Left hindlimb (tissue), 1 donor: ENCODE data around the gene NSUN7.

Source experiments
- DNase-seq: peaks from one replicate; pipeline ENCODE4 v3.0.0-alpha.2; 2018

Gene NSUN7

DNA sequence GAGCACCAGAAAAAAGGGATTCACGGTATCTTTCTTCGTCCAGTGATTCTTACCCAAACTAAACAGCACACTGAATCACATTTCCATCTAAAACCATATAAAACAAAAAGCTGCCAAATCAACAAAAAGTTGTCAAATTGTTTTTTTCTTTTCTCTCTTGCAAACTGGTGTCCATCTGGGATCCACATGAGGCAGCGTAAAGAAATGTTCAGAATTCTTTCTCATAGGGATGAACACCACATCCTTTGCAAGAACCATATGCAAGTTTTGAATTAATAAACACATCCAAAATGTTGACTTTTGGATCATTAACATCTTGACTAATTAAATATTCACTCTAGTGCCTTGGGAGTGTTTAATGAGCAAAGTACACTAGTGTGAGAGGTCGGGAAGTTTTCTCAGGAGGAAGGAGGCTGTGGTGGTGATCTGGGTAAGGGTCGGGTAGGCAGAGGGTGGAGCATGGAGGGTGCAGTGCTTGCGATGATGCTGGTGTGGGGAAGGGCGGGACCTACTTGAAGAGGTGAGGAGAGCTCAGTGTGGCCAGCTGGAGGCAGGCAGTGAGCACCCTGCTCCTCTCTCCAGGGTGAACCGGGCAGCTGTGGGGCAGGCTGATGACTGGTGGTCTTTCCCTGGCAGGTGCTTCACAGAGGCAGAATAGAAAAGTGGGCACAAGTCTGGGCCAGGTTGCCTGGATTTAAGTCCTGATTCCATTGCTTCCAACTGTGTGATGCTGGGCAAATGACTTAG lies 72.8 kb downstream of the NSUN7 start:
- DNase-seq, result no peak

DNA sequence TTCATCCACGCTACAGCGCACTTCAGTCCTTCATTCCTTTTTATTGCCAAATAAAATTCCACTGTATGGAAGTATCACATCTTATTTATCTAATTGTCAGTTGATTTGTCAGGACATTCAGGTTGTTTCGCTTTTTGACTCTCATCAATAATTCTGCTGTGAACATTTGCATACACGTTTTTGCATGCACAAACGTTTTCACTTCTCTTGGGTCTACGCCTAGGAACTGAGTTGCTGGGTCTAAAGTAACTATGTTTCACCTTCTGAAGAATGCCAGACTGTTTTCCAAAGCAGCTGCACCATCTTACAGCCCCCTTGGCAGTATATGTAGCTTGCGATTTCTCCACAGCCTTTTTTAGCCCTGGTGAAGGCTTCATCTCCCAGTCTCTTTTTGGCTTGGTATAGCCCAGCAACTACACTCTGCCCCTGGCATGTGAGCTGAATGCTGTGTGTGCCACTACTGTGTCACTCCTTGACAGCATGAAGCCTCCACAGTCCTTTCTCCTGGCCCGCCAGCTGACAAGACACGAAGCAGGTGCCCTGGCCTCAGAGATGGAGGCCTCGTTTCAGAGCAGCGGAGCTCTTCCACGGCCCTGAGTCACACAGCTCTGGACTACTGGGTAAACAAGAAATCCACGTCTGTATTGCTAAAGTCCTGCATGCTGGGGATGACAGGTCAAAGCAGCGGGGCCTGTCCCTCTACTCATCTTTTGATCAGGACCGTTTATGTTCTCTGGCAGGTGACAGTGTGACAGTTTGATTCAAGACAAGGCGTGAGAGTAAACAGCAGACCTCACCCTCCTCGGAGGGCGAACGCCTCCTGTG lies 75.5 kb downstream of the NSUN7 start:
- DNase-seq, result no peak

DNA sequence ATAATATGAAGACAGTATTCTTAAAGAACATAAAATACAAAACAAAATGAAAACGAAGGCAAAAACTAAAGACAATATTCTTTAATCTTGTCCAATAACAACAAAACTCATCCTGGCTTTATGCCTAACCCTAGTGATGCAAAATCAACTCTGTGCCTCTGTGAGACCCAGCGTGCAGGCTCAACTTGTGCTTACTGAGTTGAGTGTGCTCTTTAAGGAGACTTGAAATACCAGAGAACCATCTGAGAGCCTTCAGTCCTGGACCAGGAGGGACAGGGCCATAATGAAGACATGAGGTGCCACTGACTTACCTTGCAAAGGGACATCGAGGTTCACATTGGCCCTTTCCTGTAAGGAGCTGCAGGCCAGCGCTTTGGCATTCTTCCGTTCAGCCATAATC lies 77.1 kb downstream of the NSUN7 start:
- no peak for DNase-seq

DNA sequence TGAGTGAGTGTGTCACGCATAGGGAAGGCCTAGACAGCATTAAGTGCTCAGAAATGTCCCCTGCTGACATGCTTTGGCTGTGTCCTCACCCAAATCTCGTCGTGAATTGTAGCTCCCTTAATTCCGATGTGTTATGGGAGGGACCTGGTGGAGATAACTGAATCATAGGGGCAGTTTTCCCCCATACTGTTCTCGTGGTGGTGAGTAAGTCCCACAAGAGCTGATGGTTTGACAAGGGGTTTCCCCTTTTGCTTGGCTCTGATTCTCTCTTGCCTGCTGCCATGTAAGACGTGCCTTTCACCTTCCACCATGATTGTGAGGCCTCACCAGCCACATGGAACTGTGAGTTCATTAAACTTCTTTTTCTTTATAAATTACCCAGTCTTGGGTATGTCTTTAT lies 78.0 kb downstream of the NSUN7 start:
- DNase-seq, result no peak

DNA sequence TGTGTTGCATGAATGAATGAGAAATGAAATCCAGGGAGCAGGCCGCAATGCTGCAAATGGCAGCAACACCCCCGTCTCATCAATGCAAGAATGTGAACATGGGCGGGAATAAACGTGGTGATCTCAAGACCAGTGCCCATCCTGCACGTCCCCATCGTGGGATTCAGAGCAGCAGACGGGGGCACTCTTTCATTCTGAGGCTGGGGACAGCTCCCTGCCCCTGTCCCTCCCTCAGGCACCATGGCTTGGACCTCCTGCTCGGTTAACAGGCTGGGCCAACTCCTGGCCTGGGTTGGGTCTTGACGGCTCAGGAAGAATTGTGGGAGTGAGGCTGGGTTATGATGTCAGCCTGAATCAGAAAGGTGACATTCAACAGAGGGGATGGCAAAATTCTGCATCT lies 78.9 kb downstream of the NSUN7 start:
- no peak for DNase-seq

DNA sequence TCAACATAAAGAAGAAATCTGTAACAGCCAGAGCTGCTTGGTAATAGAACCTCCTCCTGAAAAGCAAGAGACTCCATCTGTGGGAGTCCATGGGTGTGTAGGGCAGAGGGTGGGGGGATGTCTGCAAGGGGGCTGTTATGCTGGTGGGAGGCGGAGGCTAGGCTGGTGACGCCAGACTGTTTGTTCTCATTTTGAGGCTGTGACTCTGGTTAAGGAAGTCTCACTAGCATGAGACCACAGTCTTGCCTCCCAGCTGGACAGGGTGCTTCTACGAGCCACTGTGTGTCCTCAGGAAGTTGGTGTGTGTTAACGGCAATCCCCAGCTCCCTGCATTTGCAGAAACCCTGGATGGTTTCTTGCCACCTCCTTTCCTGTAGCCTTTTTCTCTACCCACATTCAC lies 79.8 kb downstream of the NSUN7 start:
- DNase-seq, result no peak

DNA sequence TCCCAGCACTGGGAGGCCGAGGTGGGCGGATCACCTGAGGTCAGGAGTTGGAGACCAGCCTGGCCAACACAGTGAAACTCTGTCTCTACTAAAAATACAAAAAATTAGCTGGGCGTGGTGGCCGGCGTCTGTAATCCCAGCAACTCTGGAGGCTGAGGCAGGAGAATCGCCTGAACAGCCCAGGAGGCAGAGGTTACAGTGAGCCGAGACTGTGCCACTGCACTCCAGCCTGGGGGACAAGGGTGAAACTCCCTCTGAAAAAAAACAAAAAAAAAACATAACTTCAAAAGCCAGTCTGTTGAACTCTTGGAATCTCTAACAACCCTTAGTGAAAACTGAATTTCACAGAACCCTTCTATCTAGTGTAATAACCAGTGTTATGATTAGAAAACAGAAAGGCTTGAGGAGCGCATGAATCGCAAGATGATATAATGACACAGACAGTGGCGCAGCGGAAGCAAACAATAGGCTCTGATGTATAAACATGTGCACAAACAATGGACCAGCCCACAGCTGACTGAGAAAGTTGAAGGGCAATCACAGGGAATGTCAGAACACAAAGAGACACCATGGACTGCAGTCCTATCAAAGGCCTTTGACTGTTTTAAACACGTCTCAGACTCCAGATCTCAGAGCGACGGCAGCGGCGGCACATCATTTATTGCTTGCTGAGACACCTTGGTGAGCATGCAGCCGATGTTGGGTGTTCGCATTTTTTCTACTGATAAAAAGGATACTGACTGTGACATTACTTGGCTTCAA lies 81.6 kb downstream of the NSUN7 start:
- DNase-seq, result no peak

DNA sequence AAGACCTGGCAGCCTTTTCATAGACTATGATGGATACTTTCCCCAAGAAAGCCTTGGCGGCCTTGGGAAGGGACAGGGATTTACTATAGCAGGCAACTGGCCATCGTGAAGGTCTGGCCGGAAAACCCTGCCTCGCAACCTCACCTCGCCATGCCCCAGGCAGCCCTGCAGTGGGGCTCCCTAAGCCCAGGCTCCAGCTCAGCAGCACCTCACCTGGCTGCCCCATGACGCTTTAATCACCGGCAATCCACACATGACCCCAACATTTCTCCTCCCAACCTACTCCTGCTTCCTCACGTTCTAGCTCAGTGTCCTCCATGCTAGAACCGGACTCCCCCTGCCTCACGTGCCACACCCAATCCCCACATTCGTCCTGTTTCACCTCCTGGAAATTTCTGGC lies 82.4 kb downstream of the NSUN7 start:
- DNase-seq, result no peak

DNA sequence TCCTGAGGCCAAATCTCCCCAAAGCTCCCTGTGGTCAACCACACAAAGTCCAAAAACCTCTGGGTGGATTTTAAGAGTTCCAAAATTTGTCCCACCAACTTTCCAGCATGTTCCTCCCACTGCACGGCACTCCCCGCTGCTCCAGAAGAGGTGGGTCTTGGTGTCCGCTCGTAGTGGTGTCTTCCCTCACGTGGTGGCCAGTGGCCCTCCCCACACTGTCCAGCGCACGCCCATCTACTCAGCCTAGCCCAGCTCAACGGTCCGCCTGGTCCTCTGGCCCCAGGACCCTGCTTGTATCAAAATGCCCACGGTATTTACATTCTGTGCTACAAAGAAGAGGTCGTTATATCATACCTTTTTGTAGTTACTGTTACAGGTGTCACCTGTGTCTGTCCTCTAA lies 83.5 kb downstream of the NSUN7 start:
- DNase-seq, result no peak

DNA sequence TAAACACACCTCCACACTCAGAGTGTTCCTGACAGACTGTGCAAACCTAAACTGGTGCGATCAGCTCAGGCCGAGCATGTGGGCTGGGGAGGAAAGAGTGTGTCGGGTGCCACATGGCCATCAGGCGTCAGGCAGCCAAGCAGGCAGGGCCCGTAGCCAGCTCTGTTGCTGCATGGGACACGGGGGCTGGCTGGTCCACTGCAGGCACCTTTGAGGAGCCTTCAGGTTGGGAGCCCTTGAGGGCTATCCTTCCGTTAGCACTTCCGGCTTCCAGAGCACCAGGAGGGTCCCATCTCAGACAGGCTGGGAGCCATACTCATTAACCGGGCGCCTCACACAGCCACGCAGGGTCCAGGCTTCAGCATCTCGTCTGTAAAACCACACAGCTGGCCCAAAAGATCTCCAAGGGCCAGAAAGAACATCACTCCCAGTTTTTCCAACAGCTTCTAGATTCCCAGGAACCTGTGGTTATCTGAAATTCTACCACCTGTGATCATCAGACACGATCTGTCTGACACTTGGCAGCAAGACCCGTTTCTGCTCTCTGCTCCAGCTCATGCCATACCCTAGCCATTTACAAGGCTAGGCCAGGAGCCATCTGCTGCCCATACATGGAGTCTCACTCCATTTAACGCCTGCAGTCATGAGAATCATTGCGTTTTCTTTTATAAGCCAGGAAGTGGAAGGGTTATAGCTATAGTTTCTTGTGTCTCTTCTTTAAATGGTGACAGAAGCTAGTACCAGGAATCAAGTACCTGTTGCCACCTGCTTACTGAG lies 87.5 kb downstream of the NSUN7 start:
- no peak for DNase-seq

DNA sequence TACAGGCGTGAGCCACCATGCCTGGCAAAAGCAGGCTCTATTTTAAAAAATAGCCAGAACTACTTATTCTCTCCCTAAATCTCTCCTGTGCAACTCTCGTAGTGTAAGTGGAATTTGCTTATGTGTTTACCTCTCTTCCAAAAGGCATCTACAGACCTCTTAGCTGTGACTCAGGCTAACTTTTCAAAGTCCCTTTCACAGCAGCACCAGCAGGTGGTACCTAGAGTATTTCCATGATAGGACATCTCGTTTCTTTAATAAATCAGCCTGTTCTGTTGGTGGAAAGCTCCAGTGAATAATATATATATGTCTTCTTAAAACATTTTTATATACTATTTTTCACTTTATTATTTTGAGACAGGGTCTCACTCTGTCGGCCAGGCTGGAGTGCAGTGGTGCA lies 89.0 kb downstream of the NSUN7 start:
- no peak for DNase-seq

DNA sequence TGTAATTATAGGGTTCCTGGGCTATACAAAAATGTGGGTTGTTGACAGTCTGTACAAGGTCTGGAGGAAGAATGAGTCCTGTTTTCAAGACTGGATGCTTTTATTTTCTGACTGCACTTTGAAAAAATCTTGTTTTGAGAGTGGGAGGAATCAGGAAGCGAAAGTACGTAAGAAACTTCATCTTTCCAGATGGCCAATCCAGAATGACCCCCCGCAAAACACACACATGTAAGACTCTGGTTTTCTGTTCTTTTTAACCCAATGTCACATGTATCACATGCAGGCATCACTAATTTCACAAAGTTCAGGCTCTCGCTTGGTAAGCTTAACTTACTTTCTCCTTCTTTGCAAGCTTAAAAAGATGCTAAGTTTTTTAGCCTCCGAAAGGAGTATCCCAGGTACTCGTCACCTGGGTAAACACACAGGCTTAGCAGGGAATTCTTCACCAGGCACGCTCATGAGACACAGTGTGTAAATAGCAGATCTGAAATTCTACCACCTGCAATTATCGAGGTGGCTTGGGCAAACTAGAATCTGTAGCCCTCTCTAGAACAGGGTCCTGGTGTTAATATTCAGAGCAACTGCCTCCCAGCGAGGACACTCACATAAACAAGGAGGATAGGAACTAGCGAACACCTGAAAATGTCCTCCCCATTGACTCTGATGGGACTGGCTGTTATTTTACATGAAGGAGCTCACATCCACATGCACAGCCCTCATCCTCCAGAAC lies 90.7 kb downstream of the NSUN7 start:
- DNase-seq, result no peak

DNA sequence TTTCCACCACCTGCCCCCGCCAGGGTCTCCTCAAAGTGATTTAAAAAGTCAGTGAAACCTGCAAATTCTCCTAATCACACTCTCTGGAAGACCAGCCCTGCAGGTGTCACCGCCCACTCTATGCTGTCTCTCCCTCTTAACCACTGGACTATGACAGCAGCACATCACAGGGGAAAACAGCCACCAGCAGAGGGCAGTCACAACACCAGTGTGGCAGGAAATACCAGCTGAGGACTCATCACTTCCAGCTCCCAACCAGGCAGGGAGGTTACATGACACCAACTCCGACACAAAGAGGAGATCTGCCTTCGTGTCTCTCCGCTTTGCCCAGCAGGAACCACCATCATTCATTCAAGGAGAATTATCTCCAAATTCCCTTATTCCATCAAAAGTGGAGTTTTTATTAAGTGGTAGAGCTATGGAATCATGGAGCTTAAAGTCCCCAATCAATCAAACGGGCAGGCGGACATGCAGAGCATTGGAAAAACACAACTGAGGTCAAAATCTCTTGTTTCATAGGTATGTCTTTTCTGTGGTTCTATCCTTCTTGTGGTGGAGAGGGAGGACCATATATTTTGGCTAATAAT lies 91.3 kb downstream of the NSUN7 start:
- no peak for DNase-seq

DNA sequence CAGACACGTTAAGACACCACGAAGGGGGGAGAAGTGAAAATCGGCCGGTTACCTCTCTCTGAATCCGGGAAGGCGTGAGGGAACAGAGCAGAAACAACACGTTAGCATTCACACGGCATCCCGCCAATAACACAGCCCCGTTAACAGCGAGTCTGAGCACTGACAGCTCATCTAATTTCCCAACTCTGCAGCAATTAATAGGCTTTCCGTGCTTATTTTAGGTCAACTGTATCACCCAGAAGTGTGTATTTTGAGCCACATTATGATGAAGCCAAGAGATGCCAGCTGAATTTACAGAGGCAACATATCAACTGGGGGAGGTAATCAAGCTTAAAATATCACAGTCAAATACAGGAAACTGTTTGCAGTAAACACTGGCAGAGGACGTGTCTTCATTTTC lies 92.6 kb downstream of the NSUN7 start:
- no peak for DNase-seq

DNA sequence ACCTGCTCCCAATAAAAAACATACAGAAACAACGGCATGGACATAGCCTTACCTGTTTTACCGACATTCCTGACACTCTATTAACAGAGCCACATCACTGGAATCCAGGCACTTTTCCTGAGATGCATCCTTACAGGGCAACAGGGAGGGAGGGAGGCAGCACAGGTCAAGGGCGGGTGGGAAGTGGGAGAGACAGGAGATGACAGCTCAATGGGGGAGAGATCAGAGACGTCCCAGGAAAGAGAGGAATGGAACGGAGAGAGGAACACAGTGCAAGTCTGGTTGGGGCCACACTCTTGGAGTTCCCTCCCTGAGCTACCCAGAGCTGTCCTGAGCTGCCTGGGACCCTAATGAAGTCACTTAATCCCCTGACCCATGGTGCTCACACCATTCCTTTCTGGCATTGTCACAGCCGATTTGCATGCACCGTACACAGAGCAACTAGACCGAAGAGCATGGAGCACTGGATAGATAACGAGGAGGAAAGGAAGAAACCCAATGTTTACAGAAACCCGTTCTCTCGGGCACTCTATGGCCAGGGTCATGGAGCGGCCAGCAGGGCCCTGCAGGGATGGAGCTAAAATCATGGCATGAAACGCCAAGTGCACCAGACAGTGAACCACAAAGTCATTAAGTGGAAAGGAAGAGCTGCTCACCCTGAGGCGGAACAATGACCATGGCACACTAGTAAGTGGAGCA lies 93.1 kb downstream of the NSUN7 start:
- DNase-seq, result no peak

DNA sequence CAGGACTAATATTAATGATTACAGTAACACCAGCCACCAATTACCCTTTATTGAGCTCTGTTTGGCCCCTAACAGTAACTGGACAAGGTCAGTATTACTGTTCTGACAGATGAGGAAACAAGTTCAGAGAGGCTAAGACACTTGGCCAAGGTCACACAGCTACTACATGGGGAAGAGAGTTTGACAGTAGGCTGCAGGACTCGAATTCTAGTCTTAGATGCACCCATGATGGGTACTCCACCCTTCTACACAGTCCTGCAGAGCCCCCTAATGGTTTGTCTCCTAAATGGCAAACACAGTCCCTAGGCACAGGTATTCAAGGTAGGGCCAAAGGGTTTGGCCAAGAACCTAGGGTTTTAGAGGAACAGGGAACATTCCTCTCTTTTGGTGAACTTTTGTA lies 93.9 kb downstream of the NSUN7 start:
- no peak for DNase-seq

DNA sequence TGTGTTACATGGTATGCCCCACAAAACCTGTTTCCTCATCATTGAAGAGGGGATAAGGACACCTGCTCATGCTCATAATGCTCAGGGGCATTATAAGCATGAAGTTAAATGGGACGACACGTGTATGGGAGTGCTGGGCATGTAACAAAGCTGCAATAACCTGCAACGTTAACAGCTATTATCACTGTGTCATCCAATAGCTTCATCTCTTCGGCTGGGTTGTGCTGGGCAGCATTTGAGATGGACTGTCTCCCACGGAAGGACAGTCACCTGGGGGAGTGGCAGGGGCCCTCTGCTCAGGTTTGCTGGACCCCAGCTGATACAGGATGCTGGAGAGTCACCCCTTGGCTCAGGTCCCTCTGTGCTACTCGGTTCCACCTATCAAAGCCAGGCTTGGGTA lies 94.5 kb downstream of the NSUN7 start:
- no peak for DNase-seq

DNA sequence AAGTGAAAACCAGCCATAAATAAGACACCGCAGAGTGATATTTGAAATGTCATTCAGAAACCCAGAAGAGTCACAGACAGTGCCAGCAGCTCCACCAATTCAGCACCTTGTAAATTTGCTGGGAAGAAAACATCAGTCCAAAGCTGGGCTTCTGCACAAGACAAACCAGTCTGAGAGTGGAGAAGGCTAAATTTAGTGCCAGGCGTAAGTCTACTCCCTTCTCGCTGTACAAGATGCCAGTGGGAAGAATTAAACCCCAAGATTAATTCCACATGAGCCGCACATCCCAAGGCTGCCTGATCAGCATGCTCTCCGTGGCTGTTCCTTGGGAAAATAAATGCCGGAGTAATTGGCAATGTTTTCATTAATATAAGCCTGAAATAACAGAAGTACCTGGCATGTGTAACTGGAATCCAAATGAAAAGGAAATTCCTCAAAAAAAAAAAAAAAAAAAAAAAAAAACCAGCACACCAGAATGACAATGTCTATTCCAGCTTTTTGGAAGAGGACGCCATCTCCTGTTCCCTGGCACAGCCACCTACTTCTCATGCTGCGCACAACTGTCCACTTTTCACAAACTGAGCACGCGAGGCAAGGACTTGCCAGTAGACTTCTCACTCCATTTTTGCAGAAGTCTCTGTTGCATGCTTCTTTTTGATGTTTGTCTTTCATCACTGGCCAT lies 95.5 kb downstream of the NSUN7 start:
- DNase-seq, result peak; percentile 70

DNA sequence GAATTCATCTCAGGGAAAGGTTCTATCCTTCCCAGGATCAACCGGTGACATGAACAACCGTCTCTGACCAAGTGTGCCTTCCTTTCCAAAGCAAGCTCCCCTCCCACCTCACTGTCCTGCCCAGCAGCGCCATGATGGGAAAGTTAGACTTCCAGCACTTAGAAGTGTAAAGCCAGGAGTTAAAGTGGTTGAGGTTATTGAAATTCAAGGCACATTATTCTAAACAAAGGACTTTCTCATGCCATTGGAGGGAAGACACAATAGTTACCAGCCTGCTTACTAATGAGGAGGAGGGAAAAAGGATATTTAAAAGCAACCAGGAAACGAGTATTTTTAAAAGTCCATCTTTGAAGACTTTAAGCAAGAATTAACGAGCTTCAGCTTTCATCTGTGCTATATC lies 96.8 kb downstream of the NSUN7 start:
- no peak for DNase-seq

DNA sequence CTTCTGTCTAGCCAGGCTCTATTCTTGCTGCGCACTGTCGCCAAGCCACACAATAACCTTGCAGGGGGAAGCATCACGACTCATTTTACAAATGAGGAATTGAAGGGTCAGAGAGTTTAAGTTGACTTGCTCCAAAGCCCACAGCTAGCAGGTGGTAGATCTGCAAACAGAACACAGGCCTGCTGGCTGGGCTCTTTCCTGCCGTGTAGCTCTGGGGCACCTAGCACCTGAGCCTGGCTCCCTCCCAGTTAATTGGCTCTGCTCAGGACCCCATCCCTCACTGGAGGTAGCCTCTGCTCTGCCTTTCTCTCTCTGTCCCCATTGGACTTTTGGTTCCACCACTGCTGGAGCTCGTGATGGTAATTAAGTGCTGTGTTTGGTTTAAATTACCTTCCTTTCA lies 98.5 kb downstream of the NSUN7 start:
- DNase-seq, result no peak

DNA sequence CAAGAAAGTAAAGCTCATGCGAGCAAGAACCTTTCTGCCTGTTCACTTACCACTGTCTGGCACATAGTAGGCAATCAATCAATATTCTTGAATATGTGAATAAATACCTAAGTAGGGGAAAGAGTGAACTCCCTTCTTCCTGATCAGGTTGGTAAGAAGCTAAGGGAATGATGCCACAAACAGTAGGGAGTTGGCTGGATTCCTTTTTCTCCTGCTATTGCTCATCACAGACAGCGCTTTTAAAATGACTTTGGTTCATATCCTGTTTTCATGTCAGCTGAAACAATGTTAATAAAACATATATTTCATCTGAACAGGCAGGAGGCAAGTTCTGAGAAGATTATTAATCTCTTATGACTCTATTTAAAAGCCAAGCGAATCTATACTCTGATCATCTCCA lies 99.2 kb downstream of the NSUN7 start:
- DNase-seq, result no peak
